Neural progenitor cell (in vitro differentiated cells): ENCODE data around the gene TBC1D7.

Source experiments
- CTCF ChIP-seq: fragments of 200-600 bp; sonication (generic); IDR thresholded peaks from 2 replicates; pipeline ENCODE4 v1.5.1; 2017; ENCODE audit warnings: antibody characterized with exemption, mild to moderate bottlenecking
- EZH2 ChIP-seq: fragments of 200-600 bp; sonication (generic); IDR thresholded peaks from 2 replicates; pipeline ENCODE4 v1.6.1; 2017; ENCODE audit warnings: antibody characterized with exemption, mild to moderate bottlenecking, moderate library complexity

DNA sequence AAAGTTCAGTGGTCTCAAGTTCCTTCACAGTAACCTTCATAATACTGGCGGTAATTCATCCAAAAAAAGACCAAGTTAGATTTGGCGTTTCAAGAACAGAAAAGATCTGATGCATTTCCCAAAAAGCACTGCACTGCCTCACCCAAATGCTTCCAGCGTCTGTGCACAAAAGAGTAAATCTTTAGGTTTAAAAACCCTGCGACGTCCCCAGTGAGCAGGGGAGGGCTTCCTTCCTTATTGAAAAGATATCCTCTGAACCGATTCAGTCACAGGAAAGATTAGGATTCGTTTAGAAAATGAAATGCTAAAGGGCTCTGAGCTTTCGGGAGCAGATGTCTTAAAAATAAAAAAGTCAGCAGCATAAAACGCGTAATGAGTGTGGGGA lies 654 bp downstream of the TBC1D7 start:
- no peak for TF ChIP-seq CTCF
- no peak for TF ChIP-seq EZH2
